ENCODE measurements around the gene TMEM119. TPM values are rescaled to one million over a fixed set of nuclear protein-coding genes. Genes with fewer than 3 reads are reported as not detected.

Gene TMEM119
- total and polyA plus RNA-seq, 2 of the 13 experiments (the other 11 are each of a cell fraction or from before 2014, with no cell fraction given): not detected

- TF ChIP-seq ZNF383 (CRISPR knock-in tag; IDR thresholded peaks at IDR 0.05; ENCODE audit: borderline replicate concordance) (no peak), TAF1 (CRISPR knock-in tag; IDR thresholded peaks at IDR 0.05) (peak; percentile 85), KLF11 (CRISPR knock-in tag; IDR thresholded peaks at IDR 0.05) (no peak), ZNF260 (CRISPR knock-in tag; IDR thresholded peaks at IDR 0.05; ENCODE audit: borderline replicate concordance, low read depth) (no peak), KAT8 (CRISPR knock-in tag; IDR thresholded peaks at IDR 0.05) (peak; percentile 85), ZFP82 (CRISPR knock-in tag; IDR thresholded peaks at IDR 0.05; ENCODE audit: borderline replicate concordance) (peak; percentile 89), ZBTB10 (CRISPR knock-in tag; IDR thresholded peaks at IDR 0.05; ENCODE audit: borderline replicate concordance) (0 out of 2 replicates have a peak, but pooled peaks have one; percentile 43), STAG1 (CRISPR knock-in tag; IDR thresholded peaks at IDR 0.05) (no peak), ZNF746 (CRISPR knock-in tag; IDR thresholded peaks at IDR 0.05) (peak; percentile 68), ZNF18 (CRISPR knock-in tag; IDR thresholded peaks at IDR 0.05; ENCODE audit: insufficient replicate concordance) (peak; percentile 44), AKAP8 (CRISPR knock-in tag; IDR thresholded peaks at IDR 0.05) (no peak), SIN3B (IDR thresholded peaks at IDR 0.05; ENCODE audit: low read length) (peak; percentile 68; the same call in 1 of the 2 replicates), BRD4 (CRISPR knock-in tag; IDR thresholded peaks at IDR 0.05) (peak; percentile 26; the same call in 1 of the 2 replicates), XRCC5 (optimal IDR thresholded peaks at IDR 0.05; ENCODE audit: low read length) (no peak), RAD21 (CRISPR knock-in tag; IDR thresholded peaks at IDR 0.05) (peak; percentile 31; the same call in 1 of the 2 replicates), MTF2 (CRISPR knock-in tag; IDR thresholded peaks at IDR 0.05; ENCODE audit: borderline replicate concordance) (no peak; the same call in 1 of the 2 replicates), ZNF770 (CRISPR knock-in tag; IDR thresholded peaks at IDR 0.05) (no peak), CENPT (CRISPR knock-in tag; IDR thresholded peaks at IDR 0.05; ENCODE audit: low read depth) (0 out of 2 replicates have a peak, but pooled peaks have one; percentile 18), ZNF580 (CRISPR knock-in tag; IDR thresholded peaks at IDR 0.05; ENCODE audit: borderline replicate concordance, low read depth) (no peak; the same call in 1 of the 2 replicates), RXRA (CRISPR knock-in tag; IDR thresholded peaks at IDR 0.05) (no peak), ZNF280B (CRISPR knock-in tag; IDR thresholded peaks at IDR 0.05; ENCODE audit: borderline replicate concordance) (no peak)
These were observed 35.3 kb downstream of the TMEM119 start, which contains the start of gene ISCU (continued) for GRCh38 chr12:108562348-108563135.
